ENCODE data around the gene VPS11.
"Not testable (repeated sequence)": the region's sequence is repeated elsewhere in the genome, so short reads cannot be mapped to it uniquely, and the experiment has no call there.

The VPS11 gene

GRCh38 chr11:119038884-119039283 lies 28.7 kb upstream of the VPS11 start:
- no peak for DNase-seq (ENCODE audit: low read depth, low spot score)

- DNase-seq (ENCODE audit: low read depth, low spot score) = not testable (repeated sequence)
Measured at GRCh38 chr11:119039471-119039870, 28.1 kb upstream of the VPS11 start.

DNA sequence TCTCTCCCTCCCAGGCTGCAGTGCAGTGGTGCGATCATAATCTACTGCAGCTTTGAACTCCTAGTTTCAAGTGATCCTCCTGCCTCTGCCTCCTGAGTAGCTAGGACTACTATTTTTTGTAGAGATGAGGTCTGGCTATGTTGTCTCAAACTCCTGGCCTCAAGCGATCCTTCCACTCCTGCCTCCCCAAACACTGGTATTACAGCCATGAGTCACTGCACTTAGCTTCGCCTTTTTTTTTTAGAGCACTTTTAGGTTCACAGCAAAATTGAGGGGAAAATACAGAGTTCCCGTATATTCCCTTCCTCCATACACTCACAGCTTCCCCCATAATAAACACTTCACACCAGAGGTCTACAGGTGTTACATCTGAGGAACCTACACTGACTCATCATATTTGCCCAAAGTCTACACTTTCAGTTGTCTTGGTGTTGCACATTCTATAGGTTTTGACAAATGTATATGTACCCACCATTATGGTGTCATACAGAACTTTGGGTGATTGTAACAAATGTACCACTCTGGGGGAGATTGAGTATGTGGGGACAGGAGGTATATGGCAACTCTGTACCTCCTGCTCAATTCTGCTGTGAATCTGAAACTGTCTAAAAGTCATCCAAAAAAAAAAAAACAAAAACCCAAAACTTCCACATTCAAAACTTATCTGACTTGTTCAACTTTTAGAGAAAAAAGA lies 25.6 kb upstream of the VPS11 start:
- DNase-seq (ENCODE audit: low read depth, low spot score) = no peak

GRCh38 chr11:119042927-119043326 lies 24.7 kb upstream of the VPS11 start:
- DNase-seq (ENCODE audit: low read depth, low spot score) = no peak

DNA sequence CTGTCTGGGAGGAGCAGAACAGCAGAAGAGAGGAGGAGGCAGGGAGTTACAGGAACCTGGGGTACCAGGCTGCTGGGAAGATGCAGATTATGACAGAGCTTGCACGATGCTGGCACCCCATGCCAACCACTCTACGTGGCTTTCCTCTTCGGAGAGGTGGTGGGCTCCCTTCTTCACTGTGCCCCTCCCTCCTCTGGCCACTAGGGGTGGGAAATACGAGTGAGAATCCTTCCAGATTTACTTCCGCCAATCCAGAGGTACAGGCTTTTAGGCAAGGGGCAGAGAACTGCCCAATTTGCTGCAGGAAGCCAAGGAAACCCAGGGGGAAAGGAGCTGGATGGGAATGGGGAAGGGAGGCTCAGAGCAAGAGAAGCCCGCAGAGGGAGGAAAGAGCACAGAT lies 22.9 kb upstream of the VPS11 start:
- DNase-seq (ENCODE audit: low read depth, low spot score) = no peak

DNA sequence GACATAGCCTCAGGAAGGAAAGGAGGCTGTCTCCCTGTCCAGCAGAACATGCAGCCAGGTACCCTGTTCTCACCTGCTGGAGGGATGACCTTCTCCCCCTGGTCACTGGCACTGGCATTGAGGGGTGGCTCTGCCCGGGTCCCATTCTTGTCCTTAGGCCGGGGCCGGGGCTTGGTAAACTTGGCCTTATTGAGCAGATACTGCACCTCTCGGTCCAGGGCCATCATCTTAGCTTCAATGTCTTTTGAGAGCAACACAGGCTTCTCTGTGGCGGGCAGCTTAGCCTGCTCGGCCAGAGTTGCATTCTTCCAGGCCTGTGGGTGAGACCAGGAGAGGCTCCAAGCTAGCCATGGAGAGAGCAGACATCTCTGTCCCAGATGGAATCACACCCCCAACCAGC lies 21.1 kb upstream of the VPS11 start:
- DNase-seq (ENCODE audit: low read depth, low spot score) = no peak

DNA sequence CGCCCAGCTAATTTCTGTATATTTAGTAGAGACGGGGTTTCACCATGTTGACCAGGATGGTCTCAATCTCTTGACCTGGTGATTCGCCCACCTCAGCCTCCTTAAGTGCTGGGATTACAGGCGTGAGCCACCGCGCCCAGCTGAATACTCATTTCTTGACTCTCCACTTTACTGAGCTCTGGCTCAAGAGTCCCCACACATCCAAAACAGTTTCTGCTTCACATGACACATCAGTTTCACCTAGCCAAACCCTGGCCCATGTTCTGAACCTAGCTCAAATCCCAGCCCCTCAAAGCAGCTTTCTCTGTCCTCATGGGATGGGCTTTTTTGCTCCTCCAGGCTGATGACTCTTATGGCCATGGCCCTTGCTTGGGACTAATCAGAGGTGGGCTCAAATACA lies 20.4 kb upstream of the VPS11 start:
- no peak for DNase-seq (ENCODE audit: low read depth, low spot score)

- no peak for DNase-seq (ENCODE audit: low read depth, low spot score)
Measured at GRCh38 chr11:119048644-119049043, 19.0 kb upstream of the VPS11 start.

- DNase-seq (ENCODE audit: low read depth, low spot score) = no peak
Measured at GRCh38 chr11:119049081-119049480, 18.5 kb upstream of the VPS11 start.

GRCh38 chr11:119051440-119052162 lies 16.0 kb upstream of the VPS11 start:
- DNase-seq (ENCODE audit: low read depth, low spot score) = no peak

DNA sequence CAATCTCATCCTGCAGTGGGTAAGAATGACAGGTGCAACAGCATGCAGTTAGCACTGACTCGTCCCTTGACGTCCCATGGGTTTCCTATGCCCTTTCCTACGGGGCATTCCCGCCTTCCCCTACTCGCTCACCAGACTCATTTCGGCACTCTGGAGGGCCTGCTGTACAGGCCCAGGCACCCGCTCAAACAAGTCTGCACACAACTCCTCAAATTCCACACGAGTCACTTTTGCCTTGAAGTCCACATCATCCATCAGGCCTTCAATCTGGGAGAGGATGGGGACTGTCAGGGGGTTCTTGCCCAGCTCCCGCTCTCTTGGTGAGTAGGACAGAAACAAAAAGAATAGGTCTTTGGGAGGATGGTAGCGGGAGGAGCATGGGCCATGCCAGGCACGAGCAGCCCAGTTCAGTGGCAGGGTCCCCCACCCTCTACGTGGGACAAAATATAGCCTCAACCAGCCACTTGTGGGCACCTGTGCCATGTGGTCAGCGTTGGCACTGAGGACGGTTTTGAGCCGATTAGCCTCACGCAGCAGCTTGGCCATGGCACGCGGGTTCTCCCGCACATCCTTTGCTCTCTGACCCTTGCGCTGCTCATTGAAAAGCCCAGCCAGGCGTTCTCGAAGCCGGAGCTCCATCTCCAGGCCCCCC lies 15.3 kb upstream of the VPS11 start:
- DNase-seq (ENCODE audit: low read depth, low spot score) = no peak

- DNase-seq (ENCODE audit: low read depth, low spot score) = no peak
Measured at GRCh38 chr11:119054418-119054817, 13.2 kb upstream of the VPS11 start.

- DNase-seq (ENCODE audit: low read depth, low spot score) = no peak
Measured at GRCh38 chr11:119055901-119056300, 11.7 kb upstream of the VPS11 start.

DNA sequence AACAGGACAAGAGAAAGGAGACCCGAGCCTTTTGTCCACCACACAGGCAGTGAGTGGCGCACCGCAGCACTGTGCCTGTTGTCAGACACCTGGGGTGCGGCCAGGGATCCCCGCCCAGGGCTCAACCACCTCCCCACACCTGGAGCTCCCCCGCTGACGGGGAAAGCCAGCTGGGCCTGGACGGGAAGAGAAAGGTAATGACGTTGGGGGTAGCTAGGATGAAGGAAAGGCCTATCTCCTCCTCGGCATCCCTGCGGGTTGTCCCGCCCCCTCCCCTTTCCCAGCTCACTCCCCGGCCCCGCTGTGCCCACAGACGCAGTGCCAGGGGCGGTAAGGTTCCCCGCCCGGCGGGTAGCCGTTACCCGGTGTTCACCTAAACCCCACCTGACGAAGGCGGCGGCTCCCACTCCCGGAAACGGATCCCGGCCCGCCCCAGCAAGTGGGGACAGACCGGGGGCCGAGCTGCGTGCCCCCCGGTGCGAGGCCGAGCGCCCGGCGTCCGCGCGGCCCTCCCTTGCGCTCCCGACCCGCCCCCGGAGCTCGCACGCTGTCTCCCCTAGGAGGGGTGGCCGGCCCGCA lies 11.1 kb upstream of the VPS11 start:
- peak; percentile 6 for DNase-seq (ENCODE audit: low read depth, low spot score)

- DNase-seq (ENCODE audit: low read depth, low spot score) = peak; percentile 98
Measured at GRCh38 chr11:119057000-119057769, 10.4 kb upstream of the VPS11 start, which contains the start of gene HYOU1. Gene HYOU1, minus strand, starts transcription at chr11:119057205. Its CDS starts 1,045 bp downstream, at chr11:119056160.

DNA sequence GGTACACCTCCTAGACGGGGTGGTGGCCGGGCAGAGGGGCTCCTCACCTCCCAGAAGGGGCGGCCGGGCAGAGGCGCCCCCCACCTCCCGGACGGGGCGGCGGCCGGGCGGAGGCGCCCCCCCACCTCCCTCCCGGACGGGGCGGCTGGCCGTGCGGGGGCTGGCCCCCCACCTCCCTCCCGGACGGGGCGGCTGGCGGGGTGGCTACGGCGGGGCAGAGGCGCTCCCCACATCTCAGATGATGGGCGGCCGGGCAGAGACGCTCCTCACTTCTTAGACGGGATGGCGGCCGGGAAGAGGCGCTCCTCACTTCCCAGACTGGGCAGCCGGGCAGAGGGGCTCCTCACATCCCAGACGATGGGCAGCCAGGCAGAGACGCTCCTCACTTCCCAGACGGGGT lies 8.5 kb upstream of the VPS11 start:
- not testable (repeated sequence) for DNase-seq (ENCODE audit: low read depth, low spot score)

DNA sequence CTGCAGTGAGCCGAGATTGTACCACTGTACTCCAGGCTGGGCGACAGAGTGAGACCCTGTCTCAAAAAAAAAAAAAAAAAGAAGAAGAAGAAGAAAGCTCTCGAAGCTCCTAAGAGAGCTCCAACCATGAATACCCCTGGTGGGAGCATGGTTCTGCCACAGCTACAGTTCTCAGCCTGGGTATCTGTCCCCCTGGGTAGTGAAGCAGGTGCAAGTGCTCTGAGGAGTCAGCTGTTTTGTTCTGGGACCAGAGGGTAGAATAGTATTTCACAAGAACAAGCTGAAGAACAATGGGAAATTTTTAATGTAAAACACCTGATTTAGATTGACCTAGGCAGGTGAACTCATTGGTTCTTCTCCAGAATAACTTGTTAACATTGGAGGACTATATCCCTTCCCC lies 6.4 kb upstream of the VPS11 start:
- DNase-seq (ENCODE audit: low read depth, low spot score) = no peak

DNA sequence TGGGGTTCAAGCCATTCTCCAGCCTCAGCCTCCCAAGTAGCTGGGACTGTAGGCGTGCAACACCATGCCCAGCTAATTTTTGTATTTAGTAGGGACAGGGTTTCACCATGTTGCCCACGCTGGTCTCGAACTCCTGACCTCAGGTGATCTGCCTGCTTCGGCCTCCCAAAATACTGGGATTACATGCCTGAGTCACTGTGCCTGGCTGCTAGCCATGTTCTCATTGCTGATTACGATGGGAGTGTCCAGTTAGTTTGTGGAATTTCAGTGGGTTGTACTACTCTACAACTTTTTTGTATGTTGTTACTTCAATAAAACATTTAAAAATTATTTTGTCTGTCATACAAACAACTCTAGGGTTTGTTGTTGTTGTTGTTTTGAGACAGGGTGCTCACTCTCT lies 4.8 kb upstream of the VPS11 start:
- DNase-seq (ENCODE audit: low read depth, low spot score) = no peak

DNA sequence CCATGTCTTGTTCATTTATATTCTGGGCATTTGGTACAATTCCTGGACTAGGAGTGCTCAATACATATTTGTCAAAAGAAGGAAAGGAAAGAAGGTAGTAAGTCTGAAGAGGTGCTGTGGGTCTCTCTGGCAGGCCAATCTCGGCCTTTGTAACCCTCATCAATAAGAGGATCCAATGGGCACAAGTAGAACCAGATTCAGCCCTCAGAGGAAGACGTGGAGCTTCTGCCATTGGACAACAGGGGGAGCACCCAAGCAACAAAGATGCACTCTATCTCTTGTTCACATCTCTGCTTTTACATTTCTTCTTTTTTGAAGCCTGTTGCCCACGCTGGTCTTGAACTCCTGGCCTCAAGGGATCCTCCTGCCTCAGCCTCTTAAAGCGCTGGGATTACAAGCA lies 2.2 kb upstream of the VPS11 start:
- DNase-seq (ENCODE audit: low read depth, low spot score) = no peak

- no peak for DNase-seq (ENCODE audit: low read depth, low spot score)
Measured at GRCh38 chr11:119077839-119078238, 10.2 kb downstream of the VPS11 start.

DNA sequence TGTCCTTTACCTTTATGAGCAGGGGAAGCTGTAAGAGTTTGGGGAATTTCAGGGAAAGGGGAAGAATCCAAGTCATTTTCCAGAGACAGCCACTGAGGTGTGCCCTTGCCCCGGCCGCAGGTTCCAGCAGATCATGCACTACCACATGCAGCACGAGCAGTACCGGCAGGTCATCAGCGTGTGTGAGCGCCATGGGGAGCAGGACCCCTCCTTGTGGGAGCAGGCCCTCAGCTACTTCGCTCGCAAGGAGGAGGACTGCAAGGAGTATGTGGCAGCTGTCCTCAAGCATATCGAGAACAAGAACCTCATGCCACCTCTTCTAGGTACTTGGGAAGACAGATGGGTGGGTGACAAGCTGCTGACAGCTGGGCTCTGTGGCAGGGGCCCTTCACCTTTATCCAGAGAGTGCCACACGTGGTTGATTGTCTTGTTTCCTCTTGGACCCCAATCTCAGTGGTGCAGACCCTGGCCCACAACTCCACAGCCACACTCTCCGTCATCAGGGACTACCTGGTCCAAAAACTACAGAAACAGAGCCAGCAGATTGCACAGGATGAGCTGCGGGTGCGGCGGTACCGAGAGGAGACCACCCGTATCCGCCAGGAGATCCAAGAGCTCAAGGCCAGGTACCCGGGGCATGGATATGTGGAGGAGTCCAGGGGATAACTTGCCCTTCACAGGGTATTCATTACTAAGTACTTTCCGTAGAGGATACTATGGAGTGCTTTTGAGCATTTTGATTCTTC lies 11.2 kb downstream of the VPS11 start:
- no peak for DNase-seq (ENCODE audit: low read depth, low spot score)

All from activated naive CD8-positive, alpha-beta T cell treated with anti-CD3 and anti-CD28 coated beads, Interleukin-2, amount 50 U/mL, for 16 hours (primary cell).